Measurements from ENCODE around the gene SPAG16.

The SPAG16 gene

GRCh38 chr2:214193943-214194342, 909.7 kb downstream of the SPAG16 start:
- no peak overlapping the region for H3K4me3 ChIP-seq (ENCODE audit: low read depth, low read length)
- DNase-seq (ENCODE audit: low read depth) = no peak
- no peak for TF ChIP-seq CTCF (IDR thresholded peaks at IDR 0.05; ENCODE audit: low read depth, low read length, missing control alignments)

DNA sequence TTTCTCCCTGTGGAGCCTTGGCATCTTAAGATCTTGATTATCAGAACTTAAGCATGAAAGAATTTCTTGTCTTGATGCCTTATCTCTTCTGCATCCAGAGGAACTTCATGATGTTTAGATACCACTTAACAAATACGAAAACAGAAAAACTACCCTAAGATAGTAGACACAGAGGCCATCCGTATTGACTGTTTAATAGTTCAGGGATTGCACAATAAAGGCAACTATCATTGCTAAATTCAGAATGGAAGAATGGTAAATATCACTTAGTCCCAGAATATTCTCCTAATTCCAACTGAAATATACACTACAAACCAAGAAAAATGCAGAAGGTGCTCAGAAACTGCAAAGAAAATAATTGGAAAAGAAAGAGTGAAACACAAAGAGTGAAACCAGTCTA, 912.0 kb downstream of the SPAG16 start:
- H3K4me3 ChIP-seq (ENCODE audit: low read depth, low read length) = no peak overlapping the region
- DNase-seq (ENCODE audit: low read depth) = no peak
- no peak for TF ChIP-seq CTCF (IDR thresholded peaks at IDR 0.05; ENCODE audit: low read depth, low read length, missing control alignments)

- TF ChIP-seq CTCF (IDR thresholded peaks at IDR 0.05; ENCODE audit: low read depth, low read length, missing control alignments) = no peak
Measured at GRCh38 chr2:214201892-214202291, 917.6 kb downstream of the SPAG16 start.

GRCh38 chr2:214203214-214203613, 919.0 kb downstream of the SPAG16 start:
- no peak overlapping the region for H3K4me3 ChIP-seq (ENCODE audit: low read depth, low read length)
- no peak for DNase-seq (ENCODE audit: low read depth)
- no peak for TF ChIP-seq CTCF (IDR thresholded peaks at IDR 0.05; ENCODE audit: low read depth, low read length, missing control alignments)

More at GRCh38 chr2:214201892-214202291, 917.6 kb downstream of the SPAG16 start:
- DNase-seq (ENCODE audit: low read depth) = no peak
- no peak overlapping the region for H3K4me3 ChIP-seq (ENCODE audit: low read depth, low read length)

GRCh38 chr2:214203744-214204289, 919.6 kb downstream of the SPAG16 start:
- no peak overlapping the region for H3K4me3 ChIP-seq (ENCODE audit: low read depth, low read length)

DNA sequence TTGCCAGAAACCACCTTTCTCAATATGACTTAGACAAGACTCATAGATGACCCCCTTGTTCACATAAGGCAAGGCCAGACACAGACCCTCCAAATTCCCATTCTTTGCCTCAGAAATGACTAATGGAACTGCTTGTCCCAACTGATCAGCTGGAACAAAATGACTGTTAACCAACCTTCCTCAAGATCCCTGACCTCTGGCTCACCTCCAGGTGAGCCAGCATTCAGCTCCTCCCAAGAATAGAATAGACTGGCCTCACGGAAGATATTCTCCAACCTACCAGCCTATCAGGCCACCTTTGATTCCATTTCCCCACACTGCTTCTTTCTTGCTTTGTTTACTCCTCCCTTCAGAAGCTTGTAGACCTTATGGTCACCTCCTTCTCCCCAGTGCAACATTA, 930.8 kb downstream of the SPAG16 start:
- H3K4me3 ChIP-seq (ENCODE audit: low read depth, low read length) = no peak overlapping the region
- TF ChIP-seq CTCF (IDR thresholded peaks at IDR 0.05; ENCODE audit: low read depth, low read length, missing control alignments) = no peak
- no peak for DNase-seq (ENCODE audit: low read depth)

More at GRCh38 chr2:214203744-214204289, 919.6 kb downstream of the SPAG16 start:
- TF ChIP-seq CTCF (IDR thresholded peaks at IDR 0.05; ENCODE audit: low read depth, low read length, missing control alignments) = no peak
- DNase-seq (ENCODE audit: low read depth) = no peak

DNA sequence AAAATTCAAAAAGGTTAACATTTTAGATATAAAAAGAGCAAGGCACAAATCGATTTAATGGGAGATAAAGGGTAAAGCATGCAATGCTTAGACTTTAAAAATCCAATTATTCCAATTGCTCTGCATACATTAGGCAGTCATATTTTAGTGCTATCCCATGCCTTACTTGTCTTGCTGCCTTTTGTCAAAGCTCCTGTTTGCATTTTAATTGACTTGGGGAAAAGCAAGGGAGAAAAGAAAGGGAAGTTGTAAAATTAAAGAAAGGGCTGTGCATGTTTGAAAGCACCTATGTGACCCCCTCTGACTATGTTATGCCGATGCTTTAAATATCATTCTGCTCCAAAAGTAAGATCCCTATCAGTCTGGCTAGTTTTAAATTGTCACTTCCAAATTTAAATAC, 932.9 kb downstream of the SPAG16 start:
- no peak for TF ChIP-seq CTCF (IDR thresholded peaks at IDR 0.05; ENCODE audit: low read depth, low read length, missing control alignments)
- H3K4me3 ChIP-seq (ENCODE audit: low read depth, low read length) = no peak overlapping the region
- DNase-seq (ENCODE audit: low read depth) = no peak
